ENCODE measurements around the gene TGM2. TPM values are rescaled to one million over a fixed set of nuclear protein-coding genes. Genes with fewer than 3 reads are reported as not detected.

TGM2 gene
- total and polyA plus RNA-seq, 9 of the 15 experiments (the other 6 are each of a cell fraction or from before 2014, with no cell fraction given) = 5.5 to 78.5 (median 37.6) TPM

DNA sequence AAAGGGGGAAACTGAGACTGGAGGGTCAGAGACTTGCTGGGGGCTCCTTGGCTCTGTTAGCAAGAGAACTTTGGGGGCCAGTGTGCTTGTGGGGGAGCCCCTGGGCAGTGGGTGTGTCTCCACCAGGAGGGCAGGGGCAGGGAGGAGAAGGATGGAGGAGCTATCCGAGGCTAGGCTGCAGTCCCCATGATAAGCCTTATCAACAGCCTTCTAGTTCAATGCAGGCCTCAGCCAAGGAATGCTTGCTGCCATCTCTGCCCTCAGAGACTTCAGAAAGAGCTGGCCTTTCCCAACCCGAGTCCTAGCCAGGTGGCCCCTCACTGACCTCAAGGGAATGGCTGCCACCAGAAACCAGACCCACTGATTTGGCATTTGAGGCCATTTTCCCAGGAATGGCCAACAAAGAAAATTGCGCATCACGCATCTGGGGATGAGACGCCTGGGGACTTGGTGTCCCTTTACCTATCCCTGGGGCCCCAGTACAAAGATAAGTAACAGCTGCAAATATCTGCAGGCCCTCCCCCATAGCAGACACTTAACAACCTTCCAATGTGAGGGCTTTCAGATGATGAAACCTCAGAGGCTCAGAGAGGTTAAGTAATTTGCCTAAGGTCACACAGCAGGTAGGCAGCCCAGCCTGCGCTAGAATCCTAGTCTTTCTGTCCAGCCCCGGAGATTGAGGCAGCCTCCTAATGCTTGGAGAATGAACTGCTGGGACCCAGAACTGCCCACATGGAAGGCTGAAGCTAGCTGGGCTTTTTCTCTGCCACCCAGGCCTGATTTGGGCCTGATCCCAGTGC, 4.9 kb downstream of the TGM2 start (continued):
- TF ChIP-seq NR2C1 (IDR thresholded peaks at IDR 0.05) (no peak), NR2C1 (tag; IDR thresholded peaks at IDR 0.05) (peak; percentile 43; the same call in 1 of the 2 replicates), SREBF2 (CRISPR knock-in tag; IDR thresholded peaks at IDR 0.05) (no peak), PHB2 (IDR thresholded peaks at IDR 0.05; ENCODE audit: low read depth) (peak; percentile 57; the same call in 1 of the 2 replicates), BRD4 (IDR thresholded peaks at IDR 0.05) (no peak), ZSCAN32 (CRISPR knock-in tag; IDR thresholded peaks at IDR 0.05) (no peak), FOXK2 (conservative IDR thresholded peaks at IDR 0.05 in 1 of 2, IDR thresholded peaks at IDR 0.05 in 1 of 2; ENCODE audit: low read depth in 2 of 2) (0 out of 4 replicates have a peak, but pooled peaks of 1 of the 2 experiments have one; percentile 17), ELK3 (CRISPR knock-in tag; IDR thresholded peaks at IDR 0.05) (no peak), ATF7 (IDR thresholded peaks at IDR 0.05) (peak; percentile 59), CXXC5 (CRISPR knock-in tag; IDR thresholded peaks at IDR 0.05) (peak; percentile 63), ZNF584 (CRISPR knock-in tag; IDR thresholded peaks at IDR 0.05; ENCODE audit: low read depth) (0 out of 2 replicates have a peak, but pooled peaks have one; percentile 54), ZNF668 (CRISPR knock-in tag; IDR thresholded peaks at IDR 0.05) (no peak), ZNF395 (CRISPR knock-in tag; IDR thresholded peaks at IDR 0.05) (no peak; the same call in none of the 2 replicates), TCF7 (IDR thresholded peaks at IDR 0.05; ENCODE audit: borderline replicate concordance) (0 out of 2 replicates have a peak, but pooled peaks have one; percentile 15), MCM5 (IDR thresholded peaks at IDR 0.05; ENCODE audit: low read depth) (no peak), SRSF9 (IDR thresholded peaks at IDR 0.05; ENCODE audit: borderline replicate concordance, low read depth, low read length) (no peak), CHD2 (IDR thresholded peaks at IDR 0.05; ENCODE audit: low read depth, low read length) (no peak), GTF2F1 (IDR thresholded peaks at IDR 0.05; ENCODE audit: low read depth, low read length) (no peak), ZNF408 (CRISPR knock-in tag; IDR thresholded peaks at IDR 0.05; ENCODE audit: low read depth) (no peak)
- TF ChIP-seq, protein P1, sequence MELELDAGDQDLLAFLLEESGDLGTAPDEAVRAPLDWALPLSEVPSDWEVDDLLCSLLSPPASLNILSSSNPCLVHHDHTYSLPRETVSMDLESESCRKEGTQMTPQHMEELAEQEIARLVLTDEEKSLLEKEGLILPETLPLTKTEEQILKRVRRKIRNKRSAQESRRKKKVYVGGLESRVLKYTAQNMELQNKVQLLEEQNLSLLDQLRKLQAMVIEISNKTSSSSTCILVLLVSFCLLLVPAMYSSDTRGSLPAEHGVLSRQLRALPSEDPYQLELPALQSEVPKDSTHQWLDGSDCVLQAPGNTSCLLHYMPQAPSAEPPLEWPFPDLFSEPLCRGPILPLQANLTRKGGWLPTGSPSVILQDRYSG (tag; conservative IDR thresholded peaks at IDR 0.05; ENCODE audit: low read depth) = no peak; the same call in 1 of the 2 replicates
- TF ChIP-seq, protein P2, sequence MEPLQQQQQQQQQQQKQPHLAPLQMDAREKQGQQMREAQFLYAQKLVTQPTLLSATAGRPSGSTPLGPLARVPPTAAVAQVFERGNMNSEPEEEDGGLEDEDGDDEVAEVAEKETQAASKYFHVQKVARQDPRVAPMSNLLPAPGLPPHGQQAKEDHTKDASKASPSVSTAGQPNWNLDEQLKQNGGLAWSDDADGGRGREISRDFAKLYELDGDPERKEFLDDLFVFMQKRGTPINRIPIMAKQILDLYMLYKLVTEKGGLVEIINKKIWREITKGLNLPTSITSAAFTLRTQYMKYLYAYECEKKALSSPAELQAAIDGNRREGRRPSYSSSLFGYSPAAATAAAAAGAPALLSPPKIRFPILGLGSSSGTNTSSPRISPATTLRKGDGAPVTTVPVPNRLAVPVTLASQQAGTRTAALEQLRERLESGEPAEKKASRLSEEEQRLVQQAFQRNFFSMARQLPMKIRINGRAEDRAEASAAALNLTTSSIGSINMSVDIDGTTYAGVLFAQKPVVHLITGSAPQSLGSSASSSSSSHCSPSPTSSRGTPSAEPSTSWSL (CRISPR knock-in tag; IDR thresholded peaks at IDR 0.05; ENCODE audit: borderline replicate concordance) = no peak
- TF ChIP-seq, protein P3, sequence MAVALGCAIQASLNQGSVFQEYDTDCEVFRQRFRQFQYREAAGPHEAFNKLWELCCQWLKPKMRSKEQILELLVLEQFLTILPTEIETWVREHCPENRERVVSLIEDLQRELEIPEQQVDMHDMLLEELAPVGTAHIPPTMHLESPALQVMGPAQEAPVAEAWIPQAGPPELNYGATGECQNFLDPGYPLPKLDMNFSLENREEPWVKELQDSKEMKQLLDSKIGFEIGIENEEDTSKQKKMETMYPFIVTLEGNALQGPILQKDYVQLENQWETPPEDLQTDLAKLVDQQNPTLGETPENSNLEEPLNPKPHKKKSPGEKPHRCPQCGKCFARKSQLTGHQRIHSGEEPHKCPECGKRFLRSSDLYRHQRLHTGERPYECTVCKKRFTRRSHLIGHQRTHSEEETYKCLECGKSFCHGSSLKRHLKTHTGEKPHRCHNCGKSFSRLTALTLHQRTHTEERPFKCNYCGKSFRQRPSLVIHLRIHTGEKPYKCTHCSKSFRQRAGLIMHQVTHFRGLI (CRISPR knock-in tag; IDR thresholded peaks at IDR 0.05) = 0 out of 2 replicates have a peak, but pooled peaks have one; percentile 9
